ENCODE results near the gene TCEA2.

The TCEA2 gene

GRCh38 chr20:64100566-64100888 lies 37.5 kb downstream of the TCEA2 start:
- no peak overlapping the region for H4K8ac ChIP-seq (ENCODE audit: low read length)
- no peak overlapping the region for H3K18ac ChIP-seq (ENCODE audit: low read depth in 1 of 2, low read length in 2 of 2)
- H2BK15ac ChIP-seq (ENCODE audit: low read depth, poor library complexity, severe bottlenecking), result no peak overlapping the region
- H3K4me1 ChIP-seq (ENCODE audit: control insufficient read depth, insufficient read depth, low read depth, low read length), result peaks cover 21% of the 10 kb centered on the region
- H3K23ac ChIP-seq (ENCODE audit: low read length in 2 of 2), result no peak overlapping the region
- no peaks in the 10 kb centered on the region for H3K9me3 ChIP-seq (ENCODE audit: control insufficient read depth, low read length)
- H2AK5ac ChIP-seq (ENCODE audit: low read length, severe bottlenecking), result no peak overlapping the region
- no peak overlapping the region for H2BK5ac ChIP-seq (ENCODE audit: low read depth, low read length, poor library complexity, severe bottlenecking)
- DNase-seq, result no peak
- peaks cover 0 to 10% of the 10 kb centered on the region in 2 experiments for H3K36me3 ChIP-seq (ENCODE audit: control insufficient read depth in 1 of 2, insufficient read depth in 2 of 2, low read depth in 1 of 2, low read length in 2 of 2)
- H2BK120ac ChIP-seq (ENCODE audit: low read depth, low read length), result no peak overlapping the region
- no peak overlapping the region for H3K4me2 ChIP-seq (ENCODE audit: low read length, poor library complexity, severe bottlenecking)
- 43% methylated on average over 1 of the region's 4 CpGs for WGBS
- H3K4me3 ChIP-seq (ENCODE audit: insufficient read depth in 1 of 2, low read depth in 1 of 2, low read length in 2 of 2), result no peak overlapping the region
- H4K91ac ChIP-seq (ENCODE audit: low read length), result no peak overlapping the region
- no peak overlapping the region for H3K27ac ChIP-seq (ENCODE audit: low read length, poor library complexity, severe bottlenecking)
- no peak overlapping the region for H2AFZ ChIP-seq (ENCODE audit: low read depth, low read length)
- H3K14ac ChIP-seq (ENCODE audit: low read length in 2 of 2), result no peak overlapping the region
- H3K4ac ChIP-seq (ENCODE audit: low read depth in 1 of 2, low read length in 2 of 2), result no peak overlapping the region
- H3K79me1 ChIP-seq (replicated peaks; ENCODE audit: low read length, poor library complexity, severe bottlenecking), result no peaks in the 10 kb centered on the region
- no peak overlapping the region for H2BK12ac ChIP-seq (ENCODE audit: low read length in 2 of 2)
- no peak overlapping the region for H3K9ac ChIP-seq (ENCODE audit: low read length)
- H3K27me3 ChIP-seq (ENCODE audit: control insufficient read depth in 1 of 2, insufficient read depth in 1 of 2, low read length in 2 of 2), result peaks cover 47 to 51% of the 10 kb centered on the region in 2 experiments

- Histone ChIP-seq H3K4me3 (ENCODE audit: insufficient read depth in 1 of 2, low read depth in 1 of 2, low read length in 2 of 2) (no peak overlapping the region), H4K8ac (ENCODE audit: low read length) (no peak overlapping the region), H2BK120ac (ENCODE audit: low read depth, low read length) (no peak overlapping the region), H3K9ac (ENCODE audit: low read length) (no peak overlapping the region), H3K27me3 (ENCODE audit: control insufficient read depth in 1 of 2, insufficient read depth in 1 of 2, low read length in 2 of 2) (peaks cover 49 to 51% of the 10 kb centered on the region in 2 experiments), H4K91ac (ENCODE audit: low read length) (no peak overlapping the region), H2AK5ac (ENCODE audit: low read length, severe bottlenecking) (no peak overlapping the region), H3K4me2 (ENCODE audit: low read length, poor library complexity, severe bottlenecking) (no peak overlapping the region), H3K4me1 (ENCODE audit: control insufficient read depth, insufficient read depth, low read depth, low read length) (peaks cover 21% of the 10 kb centered on the region), H3K79me1 (replicated peaks; ENCODE audit: low read length, poor library complexity, severe bottlenecking) (no peaks in the 10 kb centered on the region), H3K18ac (ENCODE audit: low read depth in 1 of 2, low read length in 2 of 2) (no peak overlapping the region), H2AFZ (ENCODE audit: low read depth, low read length) (no peak overlapping the region), H2BK15ac (ENCODE audit: low read depth, poor library complexity, severe bottlenecking) (no peak overlapping the region), H3K14ac (ENCODE audit: low read length in 2 of 2) (no peak overlapping the region), H3K9me3 (ENCODE audit: control insufficient read depth, low read length) (no peaks in the 10 kb centered on the region), H2BK12ac (ENCODE audit: low read length in 2 of 2) (no peak overlapping the region), H3K23ac (ENCODE audit: low read length in 2 of 2) (no peak overlapping the region), H3K27ac (ENCODE audit: low read length, poor library complexity, severe bottlenecking) (no peak overlapping the region), H3K36me3 (ENCODE audit: control insufficient read depth in 1 of 2, insufficient read depth in 2 of 2, low read depth in 1 of 2, low read length in 2 of 2) (peaks cover 0 to 10% of the 10 kb centered on the region in 2 experiments), H3K4ac (ENCODE audit: low read depth in 1 of 2, low read length in 2 of 2) (no peak overlapping the region), H2BK5ac (ENCODE audit: low read depth, low read length, poor library complexity, severe bottlenecking) (no peak overlapping the region)
- 72% methylated on average over 9 of the region's 9 CpGs for WGBS
- no peak for DNase-seq
These were observed 38.1 kb downstream of the TCEA2 start for GRCh38 chr20:64100946-64101688.

- H3K9ac ChIP-seq (ENCODE audit: low read length), result no peak overlapping the region
- H2AK5ac ChIP-seq (ENCODE audit: low read length, severe bottlenecking), result no peak overlapping the region
These were observed 39.0 kb downstream of the TCEA2 start for GRCh38 chr20:64101731-64102621.

GRCh38 chr20:64102647-64103354 lies 39.8 kb downstream of the TCEA2 start:
- H3K9ac ChIP-seq (ENCODE audit: low read length), result no peak overlapping the region
- H2BK120ac ChIP-seq (ENCODE audit: low read depth, low read length), result no peak overlapping the region
- no peak for DNase-seq
- no peak overlapping the region for H3K23ac ChIP-seq (ENCODE audit: low read length in 2 of 2)
- H3K4me1 ChIP-seq (ENCODE audit: control insufficient read depth, insufficient read depth, low read depth, low read length), result peaks cover 21% of the 10 kb centered on the region
- H3K79me1 ChIP-seq (replicated peaks; ENCODE audit: low read length, poor library complexity, severe bottlenecking), result no peaks in the 10 kb centered on the region
- no peak overlapping the region for H3K4me3 ChIP-seq (ENCODE audit: insufficient read depth in 1 of 2, low read depth in 1 of 2, low read length in 2 of 2)
- no peak overlapping the region for H3K4ac ChIP-seq (ENCODE audit: low read depth in 1 of 2, low read length in 2 of 2)
- H2BK15ac ChIP-seq (ENCODE audit: low read depth, poor library complexity, severe bottlenecking), result no peak overlapping the region
- no peak overlapping the region for H3K18ac ChIP-seq (ENCODE audit: low read depth in 1 of 2, low read length in 2 of 2)
- WGBS, result 21% methylated on average over 21 of the region's 30 CpGs
- no peaks in the 10 kb centered on the region for H3K9me3 ChIP-seq (ENCODE audit: control insufficient read depth, low read length)
- no peak overlapping the region for H2BK5ac ChIP-seq (ENCODE audit: low read depth, low read length, poor library complexity, severe bottlenecking)
- no peak overlapping the region for H2AK5ac ChIP-seq (ENCODE audit: low read length, severe bottlenecking)
- H3K36me3 ChIP-seq (ENCODE audit: control insufficient read depth in 1 of 2, insufficient read depth in 2 of 2, low read depth in 1 of 2, low read length in 2 of 2), result peaks cover 0 to 10% of the 10 kb centered on the region in 2 experiments
- H2BK12ac ChIP-seq (ENCODE audit: low read length in 2 of 2), result no peak overlapping the region
- peaks cover 65% of the 10 kb centered on the region in 2 experiments for H3K27me3 ChIP-seq (ENCODE audit: control insufficient read depth in 1 of 2, insufficient read depth in 1 of 2, low read length in 2 of 2)
- no peak overlapping the region for H4K91ac ChIP-seq (ENCODE audit: low read length)
- no peak overlapping the region for H3K4me2 ChIP-seq (ENCODE audit: low read length, poor library complexity, severe bottlenecking)
- H2AFZ ChIP-seq (ENCODE audit: low read depth, low read length), result no peak overlapping the region
- no peak overlapping the region for H3K27ac ChIP-seq (ENCODE audit: low read length, poor library complexity, severe bottlenecking)
- H3K14ac ChIP-seq (ENCODE audit: low read length in 2 of 2), result no peak overlapping the region
- H4K8ac ChIP-seq (ENCODE audit: low read length), result no peak overlapping the region

More at GRCh38 chr20:64101731-64102621, 39.0 kb downstream of the TCEA2 start:
- no peak for DNase-seq
- no peaks in the 10 kb centered on the region for H3K79me1 ChIP-seq (replicated peaks; ENCODE audit: low read length, poor library complexity, severe bottlenecking)
- H3K4me2 ChIP-seq (ENCODE audit: low read length, poor library complexity, severe bottlenecking), result peak overlapping the region; percentile 30
- H4K91ac ChIP-seq (ENCODE audit: low read length), result no peak overlapping the region
- H2AFZ ChIP-seq (ENCODE audit: low read depth, low read length), result no peak overlapping the region
- no peak overlapping the region for H3K27ac ChIP-seq (ENCODE audit: low read length, poor library complexity, severe bottlenecking)
- H2BK15ac ChIP-seq (ENCODE audit: low read depth, poor library complexity, severe bottlenecking), result no peak overlapping the region
- 9% methylated on average over 44 of the region's 64 CpGs for WGBS
- peaks cover 21% of the 10 kb centered on the region for H3K4me1 ChIP-seq (ENCODE audit: control insufficient read depth, insufficient read depth, low read depth, low read length)
- H2BK5ac ChIP-seq (ENCODE audit: low read depth, low read length, poor library complexity, severe bottlenecking), result no peak overlapping the region
- no peak overlapping the region for H3K4me3 ChIP-seq (ENCODE audit: insufficient read depth in 1 of 2, low read depth in 1 of 2, low read length in 2 of 2)
- H3K14ac ChIP-seq (ENCODE audit: low read length in 2 of 2), result no peak overlapping the region
- H3K4ac ChIP-seq (ENCODE audit: low read depth in 1 of 2, low read length in 2 of 2), result no peak overlapping the region
- peaks cover 56 to 57% of the 10 kb centered on the region in 2 experiments for H3K27me3 ChIP-seq (ENCODE audit: control insufficient read depth in 1 of 2, insufficient read depth in 1 of 2, low read length in 2 of 2)
- no peak overlapping the region for H4K8ac ChIP-seq (ENCODE audit: low read length)
- H3K9me3 ChIP-seq (ENCODE audit: control insufficient read depth, low read length), result no peaks in the 10 kb centered on the region
- H3K18ac ChIP-seq (ENCODE audit: low read depth in 1 of 2, low read length in 2 of 2), result no peak overlapping the region
- peaks cover 0 to 10% of the 10 kb centered on the region in 2 experiments for H3K36me3 ChIP-seq (ENCODE audit: control insufficient read depth in 1 of 2, insufficient read depth in 2 of 2, low read depth in 1 of 2, low read length in 2 of 2)
- H2BK120ac ChIP-seq (ENCODE audit: low read depth, low read length), result no peak overlapping the region
- no peak overlapping the region for H2BK12ac ChIP-seq (ENCODE audit: low read length in 2 of 2)
- no peak overlapping the region for H3K23ac ChIP-seq (ENCODE audit: low read length in 2 of 2)

All from mesenchymal stem cell (in vitro differentiated cells and primary cell).